Transverse colon (tissue), 4 donors: ENCODE measurements around the gene WWP2. TPM values are rescaled to one million over a fixed set of nuclear protein-coding genes. Genes with fewer than 3 reads are reported as not detected.
"Not testable (repeated sequence)": the region's sequence is repeated elsewhere in the genome, so short reads cannot be mapped to it uniquely, and the experiment has no call there.

Source experiments
- DNase-seq: peaks from one replicate; pipeline ENCODE4 v3.0.0-alpha.2; 2019
- H3K27ac ChIP-seq, 4 donors: fragments of 200-600 bp; sonication (generic); 2 replicates each; pipeline ENCODE4 v1.5.1; 2016 to 2018; ENCODE audit warnings: inconsistent platforms in 4 of 4
- H3K27me3 ChIP-seq: fragments of 200-600 bp; sonication (generic); 2 replicates; pipeline ENCODE4 v1.5.1; 2017; ENCODE audit warnings: inconsistent platforms
- H3K36me3 ChIP-seq, 4 donors: fragments of 200-600 bp; sonication (generic); 2 replicates each; pipeline ENCODE4 v1.5.1; 2017 to 2019; ENCODE audit warnings: inconsistent platforms in 4 of 4
- H3K4me1 ChIP-seq, 4 donors: fragments of 200-600 bp; sonication (generic); 2 replicates each; pipeline ENCODE4 v1.5.1; 2017 to 2020; ENCODE audit warnings: inconsistent platforms in 4 of 4
- H3K4me3 ChIP-seq, 4 donors: fragments of 200-600 bp; sonication (generic); 1 replicate in 1 of 4; 2 replicates in 3 of 4; pipeline versions ENCODE4 v1.5.1 to v1.6.1; 2017 to 2019; ENCODE audit warnings: inconsistent platforms in 4 of 4
- H3K9me3 ChIP-seq, 2 donors: fragments of 200-600 bp; sonication (generic); 2 replicates each; pipeline ENCODE4 v1.5.1; 2017 to 2019; ENCODE audit warnings: inconsistent platforms in 2 of 2
- EP300 ChIP-seq: sonication (generic); formaldehyde crosslinking; IDR thresholded peaks from one replicate; pipeline ENCODE4 v1.6.1; 2017; ENCODE audit warnings: antibody characterized with exemption, low read depth
- POLR2A ChIP-seq: fragments of 450-650 bp; IDR thresholded peaks from one replicate; pipeline ENCODE4 v1.6.1; 2016; ENCODE audit warnings: antibody characterized with exemption, mild to moderate bottlenecking, moderate library complexity
- POLR2AphosphoS5 ChIP-seq, 3 donors: sonication (generic); formaldehyde crosslinking; IDR thresholded peaks; one replicate each; pipeline ENCODE4 v1.6.1; 2016; ENCODE audit warnings: antibody characterized with exemption in 3 of 3
- WGBS, 2 donors: methylation state at CpG; one replicate each; pipeline ENCODE4 v1.1.5; 2018; ENCODE audit warnings: low coverage in 1 of 2; 5-methylcytosine and 5-hydroxymethylcytosine counted together
- in situ Hi-C, 4 donors: fragments of 200-750 bp; cut with MboI; loops; one replicate each; pipeline versions ENCODE4 v1.15.0 to v1.15.1; 2017; ENCODE audit warnings: low sequenced_read_pairs in 3 of 4, low pct_ligation_motif_present in 1 of 4, low pct_unique_long_range_greater_than_20kb in 1 of 4
- intact Hi-C: fragments of 100-400 bp; cut with DNase I; formaldehyde crosslinking; loops from one replicate; pipeline ENCODE4 v1.15.1; 2023; ENCODE audit warnings: low total_unique reads
- total RNA-seq, 4 donors: library from RNA; depleted of rRNA; stranded (reverse); fragments of >200 nt; gene quantifications; one replicate each; pipeline ENCODE4 v1.1.0, GENCODE V29; 2016
- TF ChIP-seq, protein P1 (sequence below), 5 experiments: fragments of 200-600 bp in 3 of 5; fragments of 450-650 bp in 2 of 5; sonication (generic) in 3 of 5; IDR thresholded peaks; 1 replicate in 2 of 5; 2 replicates in 3 of 5; pipeline ENCODE4 v1.5.1; 2016 to 2017; ENCODE audit warnings: antibody characterized with exemption in 5 of 5, inconsistent platforms in 3 of 5, mild to moderate bottlenecking in 2 of 5, moderate library complexity in 1 of 5

WWP2 gene
- total RNA-seq, 4 donors from 2014 or later = 66.8 to 157 (median 73.7) TPM

DNA sequence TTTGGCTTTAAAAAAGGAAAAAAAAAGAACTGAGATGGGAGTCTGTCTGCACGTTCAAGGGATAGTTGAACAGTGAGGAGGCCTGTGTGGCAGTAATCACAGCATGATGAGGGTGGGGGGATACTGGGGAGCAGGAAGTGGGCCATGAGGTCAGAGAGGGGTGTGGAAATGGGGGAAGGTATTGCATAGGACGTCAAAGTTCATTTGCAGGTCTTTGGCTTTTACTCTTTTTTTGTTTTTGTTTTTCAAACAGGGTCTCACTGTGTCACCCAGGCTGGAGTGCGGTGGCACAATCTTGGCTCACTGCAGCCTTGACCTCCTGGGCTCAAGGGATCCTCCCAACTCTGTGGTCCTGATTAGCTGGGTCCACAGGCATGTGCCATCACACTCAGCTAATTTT, 19.0 kb downstream of the WWP2 start:
- no peak for TF ChIP-seq POLR2AphosphoS5 (IDR thresholded peaks at IDR 0.05)
- no peak for TF ChIP-seq POLR2A
- TF ChIP-seq, protein P1, sequence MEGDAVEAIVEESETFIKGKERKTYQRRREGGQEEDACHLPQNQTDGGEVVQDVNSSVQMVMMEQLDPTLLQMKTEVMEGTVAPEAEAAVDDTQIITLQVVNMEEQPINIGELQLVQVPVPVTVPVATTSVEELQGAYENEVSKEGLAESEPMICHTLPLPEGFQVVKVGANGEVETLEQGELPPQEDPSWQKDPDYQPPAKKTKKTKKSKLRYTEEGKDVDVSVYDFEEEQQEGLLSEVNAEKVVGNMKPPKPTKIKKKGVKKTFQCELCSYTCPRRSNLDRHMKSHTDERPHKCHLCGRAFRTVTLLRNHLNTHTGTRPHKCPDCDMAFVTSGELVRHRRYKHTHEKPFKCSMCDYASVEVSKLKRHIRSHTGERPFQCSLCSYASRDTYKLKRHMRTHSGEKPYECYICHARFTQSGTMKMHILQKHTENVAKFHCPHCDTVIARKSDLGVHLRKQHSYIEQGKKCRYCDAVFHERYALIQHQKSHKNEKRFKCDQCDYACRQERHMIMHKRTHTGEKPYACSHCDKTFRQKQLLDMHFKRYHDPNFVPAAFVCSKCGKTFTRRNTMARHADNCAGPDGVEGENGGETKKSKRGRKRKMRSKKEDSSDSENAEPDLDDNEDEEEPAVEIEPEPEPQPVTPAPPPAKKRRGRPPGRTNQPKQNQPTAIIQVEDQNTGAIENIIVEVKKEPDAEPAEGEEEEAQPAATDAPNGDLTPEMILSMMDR (IDR thresholded peaks at IDR 0.05) = no peak
- TF ChIP-seq EP300 = no peak
- Histone ChIP-seq H3K9me3 (no peaks in the 10 kb centered on the region), H3K4me1 (no peaks in the 10 kb centered on the region), H3K36me3 (peaks cover 0 to 3% (median under 1%) of the 10 kb centered on the region in 4 donors), H3K4me3 (no peak overlapping the region), H3K27ac (no peak overlapping the region), H3K27me3 (no peaks in the 10 kb centered on the region)
- no peak for DNase-seq
- in situ Hi-C loops (no loop called here), intact Hi-C loops (no loop called here)
- 87 to 91% methylated on average over 3 of the region's 3 CpGs for WGBS, 2 donors

DNA sequence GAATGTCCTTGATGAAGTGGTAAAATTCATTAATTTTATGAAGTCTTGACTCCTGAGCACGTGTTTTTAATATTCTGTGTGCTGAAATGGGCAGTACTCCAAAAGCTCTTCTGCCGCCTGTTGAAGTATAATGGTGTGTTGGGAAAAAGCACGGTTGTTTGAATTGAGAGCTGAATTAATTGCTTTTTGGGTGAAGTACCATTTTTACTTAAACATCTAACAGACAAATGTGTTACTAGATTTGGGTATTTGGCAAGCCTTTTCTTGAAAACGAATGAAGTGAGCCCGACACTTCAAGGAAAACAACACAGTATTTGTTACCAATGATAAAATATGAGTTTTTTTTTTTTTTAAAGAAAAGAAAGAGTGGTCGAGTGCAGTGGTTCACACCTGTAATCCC, 22.5 kb downstream of the WWP2 start:
- no peak overlapping the region for H3K27ac ChIP-seq
- TF ChIP-seq, protein P1 (IDR thresholded peaks at IDR 0.05) = no peak
- TF ChIP-seq EP300 (no peak), POLR2AphosphoS5 (IDR thresholded peaks at IDR 0.05) (no peak), POLR2A (no peak)
- WGBS, 2 donors = 76 to 91% methylated on average over 6 of the region's 6 CpGs
- peaks cover 0 to 12% (median 3%) of the 10 kb centered on the region in 4 donors for H3K36me3 ChIP-seq
- H3K4me1 ChIP-seq = no peaks in the 10 kb centered on the region
- intact Hi-C loops = no loop called here
- H3K9me3 ChIP-seq = no peaks in the 10 kb centered on the region
- no peak for DNase-seq
- no peaks in the 10 kb centered on the region for H3K27me3 ChIP-seq
- in situ Hi-C loops = no loop called here
- no peak overlapping the region for H3K4me3 ChIP-seq

DNA sequence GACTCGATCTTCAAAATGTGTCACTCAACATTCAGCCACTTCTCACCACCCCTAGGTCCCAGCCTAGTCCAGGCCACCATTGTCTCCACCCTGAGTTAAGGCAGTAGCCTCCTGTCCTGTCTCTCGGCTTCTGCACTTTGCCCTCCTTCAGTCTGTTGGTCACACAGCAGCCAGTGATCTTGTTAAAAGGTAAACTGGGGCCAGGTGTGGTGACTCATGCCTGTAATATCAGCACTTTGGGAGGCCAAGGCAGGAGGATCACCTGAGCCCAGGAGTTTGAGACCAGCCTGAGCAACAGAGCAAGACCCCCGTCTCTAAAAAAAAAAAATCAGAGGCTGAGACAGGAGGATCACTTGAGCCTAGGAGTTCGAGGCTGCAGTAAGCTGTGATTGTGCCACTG, 25.8 kb downstream of the WWP2 start:
- Histone ChIP-seq H3K36me3 (peaks cover 0 to 16% (median 3%) of the 10 kb centered on the region in 4 donors), H3K27me3 (no peaks in the 10 kb centered on the region), H3K9me3 (no peaks in the 10 kb centered on the region), H3K4me3 (no peak overlapping the region), H3K4me1 (no peaks in the 10 kb centered on the region), H3K27ac (no peak overlapping the region)
- in situ Hi-C loops = no loop called here
- DNase-seq = peak; percentile 47
- TF ChIP-seq, protein P1 (IDR thresholded peaks at IDR 0.05) = no peak
- TF ChIP-seq POLR2A = no peak
- TF ChIP-seq POLR2AphosphoS5 (IDR thresholded peaks at IDR 0.05) = no peak
- no peak for TF ChIP-seq EP300
- 85 to 100% methylated on average over 2 to 4 of the region's 4 CpGs for WGBS, 2 donors
- intact Hi-C loops = no loop called here

DNA sequence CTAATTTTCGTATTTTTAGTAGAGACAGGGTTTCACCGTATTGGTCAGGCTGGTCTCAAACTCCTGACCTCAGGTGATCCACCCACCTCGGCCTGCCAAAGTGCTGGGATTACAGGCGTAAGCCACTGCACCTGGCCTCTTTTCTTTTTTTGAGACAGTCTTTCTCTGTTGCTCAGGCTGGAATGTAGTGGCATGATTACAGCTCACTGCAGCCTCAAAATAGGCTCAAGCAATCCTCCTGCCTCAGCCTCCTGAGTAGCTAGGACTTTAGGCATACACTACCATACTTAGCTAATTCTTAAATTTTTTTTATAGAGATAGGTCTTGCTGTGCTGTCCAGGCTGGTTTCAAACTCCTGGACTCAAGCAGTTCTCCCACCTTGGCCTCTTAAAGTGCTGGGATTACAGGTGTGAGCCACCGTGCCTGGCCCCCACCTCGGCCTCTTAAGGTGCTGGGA, 29.3 kb downstream of the WWP2 start:
- WGBS, 2 donors = 91% methylated on average over 6 of the region's 6 CpGs; no CpG with 5 or more reads in 1 of the 2 donors
- in situ Hi-C loops = loop anchor here in 2 of 4 donors (10.0 kb wide), 1 partner anchor 133 kb away; no protein-coding TSS in a partner anchor

DNA sequence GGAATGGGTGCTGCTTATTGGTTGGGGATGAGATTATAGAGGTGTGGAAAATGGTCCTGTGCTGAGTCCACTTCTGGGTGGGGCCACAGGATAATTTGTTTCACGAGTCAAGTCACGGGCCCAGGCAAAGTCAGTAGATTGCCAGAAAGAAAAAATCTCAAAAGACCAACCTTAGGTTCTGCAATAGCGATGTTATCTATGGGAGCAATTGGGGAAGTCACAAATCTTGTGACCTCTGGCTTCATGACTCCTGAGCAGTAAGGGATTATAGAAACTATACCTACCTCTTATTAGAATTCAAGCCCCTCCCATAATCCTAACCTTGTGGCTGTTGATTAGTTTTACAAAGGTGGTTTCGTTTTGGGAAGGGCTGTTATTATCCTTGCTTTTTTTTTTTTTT, 31.4 kb downstream of the WWP2 start:
- no peaks in the 10 kb centered on the region for H3K9me3 ChIP-seq
- H3K4me1 ChIP-seq = no peaks in the 10 kb centered on the region
- DNase-seq = no peak
- H3K36me3 ChIP-seq = peaks cover 0 to 12% (median 2%) of the 10 kb centered on the region in 4 donors
- H3K4me3 ChIP-seq = no peak overlapping the region
- WGBS, 2 donors = 89 to 97% methylated on average over 4 of the region's 4 CpGs
- intact Hi-C loops = no loop called here
- TF ChIP-seq, protein P1 (IDR thresholded peaks at IDR 0.05) = no peak
- TF ChIP-seq POLR2AphosphoS5 (IDR thresholded peaks at IDR 0.05) (no peak), EP300 (no peak), POLR2A (no peak)
- no peaks in the 10 kb centered on the region for H3K27me3 ChIP-seq
- no peak overlapping the region for H3K27ac ChIP-seq
- in situ Hi-C loops = loop anchor here in 2 of 4 donors (10.0 kb wide), 1 partner anchor 131 kb away; no protein-coding TSS in a partner anchor

More for the DNA sequence above, 29.3 kb downstream of the WWP2 start:
- H3K4me3 ChIP-seq, H3K27me3 ChIP-seq, intact Hi-C loops, H3K27ac ChIP-seq, DNase-seq, H3K4me1 ChIP-seq, H3K9me3 ChIP-seq: not testable (repeated sequence)
- peaks cover 0 to 12% (median 3%) of the 10 kb centered on the region in 4 donors for H3K36me3 ChIP-seq
